GM19395 (cell line): Measurements from ENCODE around the gene MRPS2.

Experiments
- ATAC-seq: cut with Tn5 transposase; IDR thresholded peaks from one replicate; pipeline ENCODE4 v1.9.1; 2021; ENCODE audit warnings: mild to moderate bottlenecking, moderate library complexity; ENCODE audit not compliant: unreplicated experiment

MRPS2 gene

DNA sequence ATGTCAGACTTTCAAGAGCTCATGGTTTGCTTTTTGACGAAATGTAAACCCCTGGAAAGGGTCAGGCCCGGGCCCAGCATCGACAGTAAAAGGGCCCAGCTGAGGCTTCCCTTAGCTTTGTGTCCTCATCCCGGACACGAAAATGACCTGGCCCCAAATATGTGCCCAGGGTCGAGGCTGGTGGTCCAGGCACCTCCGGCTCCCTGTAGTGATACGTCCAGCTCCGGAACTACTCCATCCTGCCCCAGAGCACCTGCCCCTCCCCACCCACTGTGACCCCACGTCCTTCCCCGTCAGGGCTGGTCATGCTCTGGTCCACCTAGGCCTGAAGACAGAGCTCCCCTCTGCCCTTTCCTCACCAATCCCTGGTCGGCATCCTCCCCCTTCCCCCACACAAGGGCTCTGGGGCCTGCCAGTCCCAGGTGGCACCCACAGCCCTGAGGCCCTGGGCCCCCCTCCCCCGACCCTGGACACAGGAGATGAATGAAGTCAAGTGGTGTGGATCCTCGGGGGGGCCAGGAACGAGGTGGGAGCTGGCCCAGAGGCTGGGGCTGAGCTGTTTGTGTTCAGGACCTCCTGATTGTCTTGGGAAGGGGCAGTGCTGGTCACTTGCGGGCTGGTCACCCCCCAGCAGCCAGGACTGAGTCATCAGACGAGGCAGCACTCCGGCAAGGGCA lies 51.7 kb downstream of the MRPS2 start:
- ATAC-seq: no peak

- no peak for ATAC-seq
Measured at GRCh38 chr9:135552698-135553171, 52.3 kb downstream of the MRPS2 start.
